Left ventricle myocardium inferior (tissue), 1 donor: Measurements from ENCODE around the gene OTUD3. TPM values are rescaled to one million over a fixed set of nuclear protein-coding genes. Genes with fewer than 3 reads are reported as not detected.

ENCODE experiments used
- DNase-seq: peaks from one replicate; pipeline ENCODE4 v3.0.0-alpha.2; 2020
- H3K27ac ChIP-seq: fragments of 200-600 bp; replicated peaks from 2 replicates; pipeline ENCODE4 v1.8.0; 2021
- H3K27me3 ChIP-seq: fragments of 200-600 bp; 2 replicates; pipeline ENCODE4 v1.8.0; 2021; ENCODE audit warnings: low read depth
- H3K36me3 ChIP-seq: fragments of 200-600 bp; 2 replicates; pipeline ENCODE4 v1.8.0; 2021
- H3K4me1 ChIP-seq: fragments of 200-600 bp; 2 replicates; pipeline ENCODE4 v1.8.0; 2021
- H3K4me3 ChIP-seq: fragments of 200-600 bp; 2 replicates; pipeline ENCODE4 v1.8.0; 2021; ENCODE audit warnings: mild to moderate bottlenecking, moderate library complexity
- H3K9me3 ChIP-seq: fragments of 200-600 bp; replicated peaks from 2 replicates; pipeline ENCODE4 v1.8.0; 2021
- CTCF ChIP-seq: fragments of 200-600 bp; IDR thresholded peaks from 2 replicates; pipeline ENCODE4 v1.8.0; 2021; ENCODE audit warnings: antibody characterized with exemption, mild to moderate bottlenecking, borderline replicate concordance
- intact Hi-C: fragments of 100-400 bp; cut with micrococcal nuclease; formaldehyde crosslinking; loops from one replicate; pipeline ENCODE4 v1.11.0; 2022
- total RNA-seq: library from RNA; stranded (reverse); fragmentation: NEBNext Ultra II Directional; extraction: Animal tissue kit (Norgen Biotek cat#: 25700); gene quantifications from one replicate; pipeline ENCODE4 v1.2.1, GENCODE V29; 2021
- donor health status: DM: no; HTN: yes; CAD: no; lungs with severe emphysema.

OTUD3 gene
- total RNA-seq, 1 donor from 2014 or later, result 5.0 TPM

GRCh38 chr1:19955534-19956170 is 73.5 kb downstream of the OTUD3 start:
- Histone ChIP-seq H3K9me3 (peaks cover 5% of the 10 kb centered on the region), H3K27me3 (peaks cover 86% of the 10 kb centered on the region), H3K4me3 (no peak overlapping the region), H3K27ac (no peak overlapping the region), H3K4me1 (no peaks in the 10 kb centered on the region), H3K36me3 (no peaks in the 10 kb centered on the region)
- TF ChIP-seq CTCF, result no peak
- DNase-seq, result no peak
- intact Hi-C loops, result no loop called here

DNA sequence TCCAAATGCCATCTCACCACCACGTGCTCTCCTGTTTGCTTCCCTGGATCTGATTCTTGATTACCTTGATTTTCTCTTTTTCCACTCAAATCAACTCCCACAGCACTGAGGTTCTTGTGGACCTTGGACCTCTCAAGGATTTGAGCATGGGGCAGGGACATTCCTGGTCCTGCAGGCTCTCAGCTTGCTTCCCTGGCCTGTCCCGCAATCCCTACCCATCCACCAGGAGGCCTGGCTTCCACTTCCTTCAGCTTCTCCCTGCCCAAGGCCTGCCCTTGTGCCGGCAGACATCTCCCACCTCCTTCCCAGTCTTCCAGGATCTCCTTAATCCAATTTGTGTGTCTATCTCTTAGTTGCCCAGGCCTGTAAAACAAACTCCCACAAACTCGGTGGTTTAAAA is 75.6 kb downstream of the OTUD3 start:
- no peak for TF ChIP-seq CTCF
- intact Hi-C loops, result no loop called here
- no peak for DNase-seq

DNA sequence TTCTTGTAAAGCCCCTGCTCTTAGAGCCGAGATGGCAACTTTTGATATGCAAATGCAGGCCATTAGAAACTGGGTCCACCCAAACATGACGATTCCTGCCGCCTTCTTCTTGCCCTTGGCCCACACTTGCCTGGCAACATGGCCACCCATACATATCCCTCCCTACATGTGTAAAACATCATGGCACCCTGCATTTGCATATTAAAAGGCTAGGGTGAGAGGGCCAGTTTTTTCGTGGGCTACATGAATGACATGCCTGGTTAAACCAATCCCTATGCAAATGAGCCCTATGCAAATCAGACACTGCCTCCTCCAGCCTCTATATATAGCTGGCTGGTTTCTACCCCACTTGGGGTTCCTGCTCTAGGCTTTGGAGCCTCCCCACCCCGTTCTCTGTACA is 78.4 kb downstream of the OTUD3 start:
- Histone ChIP-seq H3K9me3 (peaks cover 12% of the 10 kb centered on the region), H3K4me1 (no peaks in the 10 kb centered on the region), H3K27ac (no peak overlapping the region), H3K36me3 (no peaks in the 10 kb centered on the region), H3K27me3 (peaks cover 74% of the 10 kb centered on the region), H3K4me3 (no peak overlapping the region)
- TF ChIP-seq CTCF, result no peak
- intact Hi-C loops, result no loop called here
- no peak for DNase-seq

More for the DNA sequence above, 75.6 kb downstream of the OTUD3 start:
- H3K9me3 ChIP-seq, result peaks cover 5% of the 10 kb centered on the region
- H3K27me3 ChIP-seq, result peaks cover 86% of the 10 kb centered on the region
- H3K4me3 ChIP-seq, result no peak overlapping the region
- no peak overlapping the region for H3K27ac ChIP-seq
- H3K36me3 ChIP-seq, result no peaks in the 10 kb centered on the region
- H3K4me1 ChIP-seq, result no peaks in the 10 kb centered on the region

Other genes with a start within 250 kb of the OTUD3 start
- gene NBL1, start 238.1 kb upstream of the OTUD3 start, total RNA-seq, result 30.0 TPM
- not detected for gene HTR6, start 217.5 kb upstream of the OTUD3 start, total RNA-seq
- 8.6 TPM for gene TMCO4, start 82.5 kb upstream of the OTUD3 start, total RNA-seq
- not detected for gene RNF186, start 67.1 kb upstream of the OTUD3 start, total RNA-seq
- not detected for gene PLA2G2E, start 41.2 kb downstream of the OTUD3 start, total RNA-seq
- 69.0 TPM for gene PLA2G2A, start 97.2 kb downstream of the OTUD3 start, total RNA-seq
- 51.4 TPM for gene PLA2G5, start 187.8 kb downstream of the OTUD3 start, total RNA-seq
- gene PLA2G2D, start 237.1 kb downstream of the OTUD3 start, total RNA-seq, result not detected